ENCODE data around the gene IL27RA. TPM values are rescaled to one million over a fixed set of nuclear protein-coding genes. Genes with fewer than 3 reads are reported as not detected.

The IL27RA gene
- polyA plus RNA-seq, 3 donors = 2.7 to 8.5 (median 2.9) TPM

- WGBS, 3 donors = 12 to 19% (median 13%) methylated on average over 15 of the region's 15 CpGs
- H3K27ac ChIP-seq (ENCODE audit: low read depth, low read length) = no peak overlapping the region
Measured at GRCh38 chr19:14091813-14092462, 60.4 kb downstream of the IL27RA start.

DNA sequence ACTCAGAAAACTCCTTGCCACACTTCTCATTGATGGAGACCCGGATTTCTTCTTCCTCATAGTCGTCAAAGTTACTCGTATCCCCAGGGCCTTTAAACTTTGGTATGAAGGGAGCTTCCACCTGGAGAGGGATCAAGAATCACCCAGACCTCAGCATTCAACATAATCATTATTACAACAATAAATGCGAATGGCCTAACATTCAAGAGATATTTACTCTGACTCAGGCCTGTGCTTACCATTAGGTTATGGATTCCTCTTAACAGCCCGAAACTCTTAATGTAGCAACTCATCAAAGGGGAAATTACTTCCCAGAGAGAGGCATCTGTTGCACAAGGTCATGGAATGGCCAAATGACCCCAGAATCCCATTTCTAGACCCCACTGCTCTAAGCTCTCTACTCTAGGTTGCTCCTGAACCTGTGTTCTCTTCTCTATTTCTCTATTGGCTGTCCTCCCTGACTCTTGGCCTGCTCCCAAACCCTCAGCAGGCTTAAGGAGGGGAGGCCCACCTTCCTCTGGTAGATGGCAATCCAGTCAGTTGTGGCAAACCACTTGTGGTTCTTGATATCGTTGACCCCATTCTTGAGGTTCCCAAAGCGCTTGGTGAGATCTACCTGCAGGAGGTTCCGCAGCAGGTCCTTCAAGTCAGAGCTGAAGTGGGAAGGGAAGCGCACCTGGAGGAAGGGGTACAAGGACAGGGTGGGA, 61.7 kb downstream of the IL27RA start:
- H3K27ac ChIP-seq (ENCODE audit: low read depth, low read length) = no peak overlapping the region
- 93 to 95% (median 95%) methylated on average over 9 of the region's 9 CpGs for whole genome bisulfite sequencing, 3 donors

- 60 to 90% (median 86%) methylated on average over 7 of the region's 7 CpGs for WGBS, 3 donors
- H3K27ac ChIP-seq (ENCODE audit: low read depth, low read length) = no peak overlapping the region
Measured at GRCh38 chr19:14094854-14095253, 63.3 kb downstream of the IL27RA start.

DNA sequence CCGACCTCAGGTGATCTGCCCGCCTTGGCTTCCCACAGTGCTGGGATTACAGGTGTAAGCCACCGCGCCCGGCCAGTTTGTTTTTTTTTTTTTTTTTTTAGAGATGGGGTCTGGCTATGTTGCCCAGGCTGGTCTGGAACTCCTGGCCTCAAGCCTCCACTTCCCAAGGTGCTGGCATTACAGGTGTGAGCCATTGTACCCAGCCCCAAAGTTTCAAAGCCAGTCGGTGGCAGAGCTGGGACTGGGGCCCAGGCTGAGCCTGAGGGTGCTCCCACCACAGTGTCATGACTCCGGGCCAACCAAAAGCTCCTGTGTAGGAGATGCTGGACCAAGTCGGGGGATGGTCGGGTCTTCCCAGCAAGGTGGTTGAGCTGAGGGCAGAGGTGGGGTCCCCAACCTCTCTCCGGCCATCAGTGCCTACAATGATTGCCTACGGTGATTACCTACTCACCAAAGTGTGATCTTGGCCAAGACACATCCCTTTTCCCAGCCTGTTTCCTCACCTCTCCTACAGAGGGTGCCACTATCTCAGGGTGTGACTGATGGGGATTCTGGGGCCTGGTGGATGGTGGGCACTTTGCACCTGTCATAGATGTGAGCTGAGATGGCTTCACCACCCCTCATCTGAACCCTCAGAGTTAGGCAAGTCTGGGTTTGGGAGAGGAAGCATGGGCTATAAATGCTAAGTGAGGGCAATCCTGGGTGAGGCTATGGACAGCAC, 64.9 kb downstream of the IL27RA start:
- 96 to 98% (median 97%) methylated on average over 11 of the region's 11 CpGs for WGBS, 3 donors
- H3K27ac ChIP-seq (ENCODE audit: low read depth, low read length) = no peak overlapping the region

DNA sequence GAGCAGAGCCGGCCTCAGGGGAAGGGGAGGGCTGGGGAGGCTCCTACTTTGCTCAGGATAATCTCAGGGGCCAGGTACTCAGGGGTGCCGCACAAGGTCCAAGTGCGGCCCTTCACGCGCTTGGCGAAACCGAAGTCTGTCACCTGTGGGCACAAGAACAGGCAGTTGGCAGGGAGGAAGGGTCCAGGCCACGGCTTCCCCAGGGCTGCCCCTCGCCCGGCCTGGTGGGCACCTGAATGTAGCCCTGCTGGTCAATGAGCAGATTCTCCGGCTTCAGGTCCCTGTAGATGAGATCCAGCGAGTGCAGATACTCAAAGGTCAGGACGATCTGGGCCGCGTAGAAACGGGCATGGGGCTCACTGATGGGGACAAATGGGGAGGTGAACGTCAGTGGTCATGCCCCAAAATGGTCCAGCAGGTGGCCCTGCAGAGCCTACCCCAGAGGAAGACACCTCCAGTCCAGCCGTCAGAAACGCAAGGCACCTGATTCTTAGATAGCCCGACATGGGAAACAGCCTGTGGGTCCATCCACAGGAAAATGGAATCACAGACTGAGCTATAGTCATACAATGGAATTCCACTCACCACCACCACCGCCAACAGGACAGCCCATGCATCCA, 66.1 kb downstream of the IL27RA start:
- H3K27ac ChIP-seq (ENCODE audit: low read depth, low read length) = no peak overlapping the region
- WGBS, 3 donors = 78 to 88% (median 83%) methylated on average over 21 of the region's 21 CpGs

GRCh38 chr19:14101003-14101545, 69.5 kb downstream of the IL27RA start:
- WGBS, 3 donors = 91 to 97% (median 97%) methylated on average over 6 of the region's 6 CpGs
- H3K27ac ChIP-seq (ENCODE audit: low read depth, low read length) = no peak overlapping the region

GRCh38 chr19:14102102-14102696, 70.6 kb downstream of the IL27RA start:
- WGBS, 3 donors = 65 to 84% (median 66%) methylated on average over 11 of the region's 11 CpGs
- H3K27ac ChIP-seq (ENCODE audit: low read depth, low read length) = no peak overlapping the region

DNA sequence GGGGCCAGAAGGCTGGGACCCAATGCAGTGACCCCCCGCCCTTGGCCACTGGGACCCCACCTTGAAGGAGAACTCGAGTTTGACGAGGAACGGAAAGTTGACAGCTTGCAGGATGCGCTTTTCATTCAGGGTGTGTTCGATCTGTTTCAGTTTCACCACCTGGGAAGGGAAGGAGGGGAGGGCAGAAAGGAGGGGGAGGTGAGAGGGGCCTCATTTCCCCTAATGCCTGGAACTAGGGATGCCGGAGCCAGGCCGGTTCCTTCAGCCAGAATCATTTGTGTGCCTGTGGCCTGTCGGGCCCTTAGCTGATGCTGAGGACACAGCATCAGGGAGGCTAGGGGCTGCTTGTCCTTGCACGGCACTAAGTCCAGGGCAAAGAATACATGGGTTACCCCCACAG, 71.2 kb downstream of the IL27RA start:
- 79 to 89% (median 79%) methylated on average over 10 of the region's 10 CpGs for WGBS, 3 donors
- H3K27ac ChIP-seq (ENCODE audit: low read depth, low read length) = no peak overlapping the region

Other genes with a start within 250 kb of the IL27RA start
- 1 to 10 TPM; 1.6 to 3.4 (median 2.0) TPM for gene ZSWIM4, start 236.3 kb upstream of the IL27RA start, polyA plus RNA-seq
- gene NANOS3, start 154.6 kb upstream of the IL27RA start, polyA plus RNA-seq = not detected
- gene BRME1, start 125.6 kb upstream of the IL27RA start, polyA plus RNA-seq = 1 to 10 TPM; 1.1 to 3.7 (median 2.9) TPM
- gene CC2D1A, start 125.6 kb upstream of the IL27RA start, polyA plus RNA-seq = 10 to 100 TPM; 17.0 to 27.9 (median 20.4) TPM
- 1 to 10 TPM in 1 of 3 donors, under 1 TPM in 2; 0.10 to 2.5 (median 0.58) TPM for gene PODNL1, start 93.3 kb upstream of the IL27RA start, polyA plus RNA-seq
- 10 to 100 TPM; 13.5 to 29.0 (median 16.2) TPM for gene DCAF15, start 79.3 kb upstream of the IL27RA start, polyA plus RNA-seq
- gene RFX1, start 25.4 kb upstream of the IL27RA start, polyA plus RNA-seq = 1 to 10 TPM; 4.4 to 5.8 (median 4.4) TPM
- gene RLN3, start 3.6 kb upstream of the IL27RA start, polyA plus RNA-seq = not detected
- gene PALM3, start 30.3 kb downstream of the IL27RA start, polyA plus RNA-seq = 1 to 10 TPM in 2 of 3 donors, under 1 TPM in 1; 0.45 to 9.9 (median 1.9) TPM
- 10 to 100 TPM in 1 of 3 donors, 1 to 10 TPM in 2; 2.3 to 13.2 (median 3.8) TPM for gene MISP3, start 41.0 kb downstream of the IL27RA start, polyA plus RNA-seq
- gene C19orf67, start 54.0 kb downstream of the IL27RA start, polyA plus RNA-seq = not detected
- gene SAMD1, start 59.0 kb downstream of the IL27RA start, polyA plus RNA-seq = 10 to 100 TPM; 20.0 to 28.6 (median 24.4) TPM
- gene PRKACA, start 86.0 kb downstream of the IL27RA start, polyA plus RNA-seq = 10 to 100 TPM; 29.8 to 95.5 (median 73.2) TPM
- 1 to 10 TPM in 1 of 3 donors, under 1 TPM in 2; 0.40 to 1.8 (median 0.71) TPM for gene ASF1B, start 104.8 kb downstream of the IL27RA start, polyA plus RNA-seq
- 10 to 100 TPM in 2 of 3 donors, 1 to 10 TPM in 1; 5.7 to 12.3 (median 11.3) TPM for gene ADGRL1, start 174.4 kb downstream of the IL27RA start, polyA plus RNA-seq

All from adipose tissue (tissue), 3 donors.